Measurements from ENCODE around the gene ACVR1. TPM values are rescaled to one million over a fixed set of nuclear protein-coding genes. Genes with fewer than 3 reads are reported as not detected.

The ACVR1 gene
- total and polyA plus RNA-seq, 2 of the 13 experiments (the other 11 are each of a cell fraction or from before 2014, with no cell fraction given): 2.3 to 5.4 TPM

- CTCF ChIA-PET (ENCODE audit: low intra/inter-chr PET ratio, low total read pairs): no interaction called here
- Histone ChIP-seq H3K4me3 (replicated peaks in 1 of 3; ENCODE audit: insufficient read depth in 1 of 3, low read depth in 2 of 3, low read length in 3 of 3) (no peak overlapping the region), H3K9me3 (ENCODE audit: low read length) (no peaks in the 10 kb centered on the region), H3K27ac (ENCODE audit: extremely low read length, insufficient read depth, low read length) (no peak overlapping the region), H3K4me1 (ENCODE audit: insufficient read depth, low read length) (peaks cover 46% of the 10 kb centered on the region), H3K36me3 (replicated peaks in 1 of 2; ENCODE audit: control insufficient read depth in 1 of 2, insufficient read depth in 2 of 2, low read length in 2 of 2) (no peaks in the 10 kb centered on the region), H3K9ac (ENCODE audit: insufficient read depth, low read depth, low read length) (no peak overlapping the region), H3K4me2 (ENCODE audit: low read depth, low read length) (no peak overlapping the region), H3K79me2 (ENCODE audit: insufficient read depth, low read length) (no peaks in the 10 kb centered on the region), H3K27me3 (ENCODE audit: control insufficient read depth in 1 of 2, insufficient read depth in 2 of 2, low read length in 2 of 2) (peaks cover 0 to 11% of the 10 kb centered on the region in 2 experiments; a peak in 1 of 5 replicates), H4K20me1 (ENCODE audit: insufficient read depth, low read length) (no peaks in the 10 kb centered on the region), H2AFZ (ENCODE audit: low read length) (no peak overlapping the region)
- BruUV-seq (replicated peaks): no TSS peak
- WGBS (ENCODE audit: low lambda C conversion rate): 98% methylated on average over 2 of the region's 2 CpGs
- in situ Hi-C loops (cut with HindIII; ENCODE audit: extremely low pct_ligation_motif_present, low pct_unique_long_range_greater_than_20kb) (no loop called here), intact Hi-C loops (cut with micrococcal nuclease; ENCODE audit: unreplicated experiment) (loop anchor here (10.0 kb wide), 1 partner anchor 248 kb away; the partner anchor contains the start of gene ACVR1C)
- ATAC-seq: no peak
- POLR2A ChIA-PET: no interaction called here
- no peak for FAIRE-seq
- no peak for DNase-seq (ENCODE audit: low spot score)
- TF ChIP-seq AHDC1 (CRISPR knock-in tag; IDR thresholded peaks at IDR 0.05; ENCODE audit: borderline replicate concordance) (no peak), KDM6A (CRISPR knock-in tag; IDR thresholded peaks at IDR 0.05; ENCODE audit: low read depth) (no peak), ESRRA (CRISPR knock-in tag; IDR thresholded peaks at IDR 0.05; ENCODE audit: low read depth) (no peak), BRD4 (CRISPR knock-in tag; IDR thresholded peaks at IDR 0.05) (no peak), POLR2AphosphoS2 (IDR thresholded peaks at IDR 0.05; ENCODE audit: low read depth, low read length) (no peak), ZNF646 (CRISPR knock-in tag; IDR thresholded peaks at IDR 0.05) (no peak), ZNF280B (CRISPR knock-in tag; IDR thresholded peaks at IDR 0.05; ENCODE audit: borderline replicate concordance) (no peak), ELF4 (CRISPR knock-in tag; IDR thresholded peaks at IDR 0.05; ENCODE audit: borderline replicate concordance) (no peak), ZNF160 (CRISPR knock-in tag; IDR thresholded peaks at IDR 0.05) (no peak), ARHGAP35 (CRISPR knock-in tag; IDR thresholded peaks at IDR 0.05; ENCODE audit: borderline replicate concordance) (no peak), ZNF260 (CRISPR knock-in tag; IDR thresholded peaks at IDR 0.05; ENCODE audit: borderline replicate concordance, low read depth) (no peak)
Observed at GRCh38 chr2:157872791-157873190, 3.3 kb downstream of the ACVR1 start.
